ENCODE results near the gene PRKCA. TPM values are rescaled to one million over a fixed set of nuclear protein-coding genes. Genes with fewer than 3 reads are reported as not detected.
A peak's percentile ranks its signal among the peaks of the same experiment; 100 is the strongest.
"Not testable (repeated sequence)": the region's sequence is repeated elsewhere in the genome, so short reads cannot be mapped to it uniquely, and the experiment has no call there.

The PRKCA gene
- total and polyA plus RNA-seq, 9 of the 15 experiments (the other 6 are each of a cell fraction or from before 2014, with no cell fraction given): 3.2 to 33.0 (median 17.8) TPM

- H3K4me2 ChIP-seq (ENCODE audit: insufficient read depth, low read length); FAIRE-seq; H3K27me3 ChIP-seq (ENCODE audit: control insufficient read depth in 2 of 2, insufficient read depth in 2 of 2, low read length in 2 of 2); H3K36me3 ChIP-seq (ENCODE audit: control insufficient read depth, insufficient read depth, low read length); H3K4me1 ChIP-seq (replicated peaks in 1 of 2; ENCODE audit: control insufficient read depth in 2 of 2, insufficient read depth in 2 of 2, low read length in 2 of 2); H4K20me1 ChIP-seq (replicated peaks; ENCODE audit: control insufficient read depth, insufficient read depth, low read length); H3K9me3 ChIP-seq (replicated peaks; ENCODE audit: control insufficient read depth, insufficient read depth, low read depth, low read length); H3K4me3 ChIP-seq; BruUV-seq (replicated peaks); H3K9ac ChIP-seq (ENCODE audit: insufficient read depth in 1 of 2, low read depth in 2 of 2, low read length in 2 of 2); in situ Hi-C loops (cut with MboI); CTCF ChIA-PET (ENCODE audit: low intra/inter-chr PET ratio); H2AFZ ChIP-seq (ENCODE audit: low read depth, low read length); H3K27ac ChIP-seq (ENCODE audit: extremely low read depth, low read depth, low read length); DNase-seq (ENCODE audit: extremely low read depth in 1 of 4, low spot score in 3 of 4); intact Hi-C loops (cut with micrococcal nuclease); H3K9me1 ChIP-seq (ENCODE audit: control insufficient read depth, insufficient read depth, low read length); TF ChIP-seq TEAD4 (CRISPR knock-in tag; IDR thresholded peaks at IDR 0.05; ENCODE audit: borderline replicate concordance): not testable (repeated sequence)
- WGBS (ENCODE audit: insufficient coverage, low coverage, missing lambda C conversion rate): 60% methylated on average over 3 of the region's 3 CpGs
- 0 out of 3 replicates have a peak, but pooled peaks have one; percentile 25 for ATAC-seq
- TF ChIP-seq DACH1 (IDR thresholded peaks at IDR 0.05; ENCODE audit: partially characterized antibody): peak; percentile 17
- peak; percentile 46; the same call in 1 of the 2 replicates for TF ChIP-seq FOSL1 (tag; conservative IDR thresholded peaks at IDR 0.05)
- TF ChIP-seq TEAD4 (IDR thresholded peaks at IDR 0.05; ENCODE audit: low read length): peak; percentile 35; the same call in 1 of the 2 replicates
- peaks cover 58% of the 10 kb centered on the region for H3K79me2 ChIP-seq (ENCODE audit: control insufficient read depth, insufficient read depth, low read length)
- POLR2A ChIA-PET: interaction anchor here (0.9 to 1.0 kb wide), 2 partner anchors 13 to 14 kb away, joined by 3 to 4 read pairs; no protein-coding TSS in a partner anchor
These were observed 22.1 kb downstream of the PRKCA start for GRCh38 chr17:66324381-66325004.

GRCh38 chr17:66326476-66327047 lies 24.1 kb downstream of the PRKCA start:
- Histone ChIP-seq H3K4me3 (no peak overlapping the region), H3K36me3 (ENCODE audit: control insufficient read depth, insufficient read depth, low read length) (peaks cover 9% of the 10 kb centered on the region; the same call in 1 of the 3 replicates), H3K9me3 (replicated peaks; ENCODE audit: control insufficient read depth, insufficient read depth, low read depth, low read length) (peaks cover 5% of the 10 kb centered on the region; the same call in 1 of the 2 replicates), H3K79me2 (ENCODE audit: control insufficient read depth, insufficient read depth, low read length) (peaks cover 50% of the 10 kb centered on the region), H2AFZ (ENCODE audit: low read depth, low read length) (no peak overlapping the region), H3K4me2 (ENCODE audit: insufficient read depth, low read length) (no peak overlapping the region), H3K9ac (ENCODE audit: insufficient read depth in 1 of 2, low read depth in 2 of 2, low read length in 2 of 2) (no peak overlapping the region), H3K4me1 (replicated peaks in 1 of 2; ENCODE audit: control insufficient read depth in 2 of 2, insufficient read depth in 2 of 2, low read length in 2 of 2) (peaks cover 8 to 14% of the 10 kb centered on the region in 2 experiments; a peak in 4 of 5 replicates), H3K9me1 (ENCODE audit: control insufficient read depth, insufficient read depth, low read length) (peaks cover 4% of the 10 kb centered on the region), H3K27ac (ENCODE audit: extremely low read depth, low read depth, low read length) (no peak overlapping the region), H4K20me1 (replicated peaks; ENCODE audit: control insufficient read depth, insufficient read depth, low read length) (no peaks in the 10 kb centered on the region; the same call in 1 of the 2 replicates), H3K27me3 (ENCODE audit: control insufficient read depth in 2 of 2, insufficient read depth in 2 of 2, low read length in 2 of 2) (no peaks in the 10 kb centered on the region)
- ChIA-PET POLR2A (interaction anchor here (0.9 kb wide), 1 partner anchor 27 kb away, joined by 3 read pairs; no protein-coding TSS in a partner anchor), CTCF (ENCODE audit: low intra/inter-chr PET ratio) (no interaction called here)
- no TSS peak for BruUV-seq (replicated peaks)
- FAIRE-seq (no peak), DNase-seq (ENCODE audit: extremely low read depth in 1 of 4, low spot score in 3 of 4) (no peak), ATAC-seq (no peak)
- 97% methylated on average over 2 of the region's 2 CpGs for WGBS (ENCODE audit: insufficient coverage, low coverage, missing lambda C conversion rate)
- intact Hi-C loops (cut with micrococcal nuclease) (no loop called here), in situ Hi-C loops (cut with MboI) (no loop called here)
- no peak for TF ChIP-seq ZNF24 (IDR thresholded peaks at IDR 0.05)
- no peak for TF ChIP-seq THAP7 (CRISPR knock-in tag; IDR thresholded peaks at IDR 0.05)
- no peak for TF ChIP-seq MTA1 (IDR thresholded peaks at IDR 0.05; ENCODE audit: borderline replicate concordance)
- no peak for TF ChIP-seq CREB1 (IDR thresholded peaks at IDR 0.05)
- TF ChIP-seq CREB1 (CRISPR knock-in tag; IDR thresholded peaks at IDR 0.05): no peak
- TF ChIP-seq HNRNPLL (IDR thresholded peaks at IDR 0.05; ENCODE audit: low read depth, low read length, poor library complexity, severe bottlenecking): no peak
- no peak for TF ChIP-seq CTCF (IDR thresholded peaks at IDR 0.05 in 2 of 3, conservative IDR thresholded peaks at IDR 0.05 in 1 of 3; ENCODE audit: insufficient read depth in 2 of 3, low read depth in 1 of 3, low read length in 3 of 3)
- TF ChIP-seq ZNF583 (CRISPR knock-in tag; IDR thresholded peaks at IDR 0.05): no peak
- TF ChIP-seq ELF2 (CRISPR knock-in tag; IDR thresholded peaks at IDR 0.05): no peak

Data from K562 (cell line).